ENCODE data around the gene CHRNE.

Gene CHRNE

GRCh38 chr17:4884489-4884888, 18.4 kb downstream of the CHRNE start:
- H3K9me3 ChIP-seq (ENCODE audit: severe bottlenecking), result no peaks in the 10 kb centered on the region
- no peak overlapping the region for H3K27ac ChIP-seq (ENCODE audit: poor library complexity, severe bottlenecking)
- ATAC-seq (ENCODE audit: low read depth) (no peak), DNase-seq (ENCODE audit: low spot score) (peak; percentile 35)
- no peak overlapping the region for H3K4me3 ChIP-seq (ENCODE audit: severe bottlenecking)
- no peak for TF ChIP-seq CTCF (IDR thresholded peaks at IDR 0.05; ENCODE audit: poor library complexity, severe bottlenecking)
- peaks cover 93% of the 10 kb centered on the region for H3K36me3 ChIP-seq (ENCODE audit: low read depth)
- no peaks in the 10 kb centered on the region for H3K27me3 ChIP-seq (ENCODE audit: insufficient read depth, poor library complexity, severe bottlenecking)
- H3K4me1 ChIP-seq (ENCODE audit: insufficient read depth, poor library complexity, severe bottlenecking), result no peaks in the 10 kb centered on the region

GRCh38 chr17:4881761-4882555, 20.9 kb downstream of the CHRNE start:
- peak; percentile 93 for TF ChIP-seq CTCF (IDR thresholded peaks at IDR 0.05; ENCODE audit: poor library complexity, severe bottlenecking)
- Histone ChIP-seq H3K9me3 (ENCODE audit: severe bottlenecking) (no peaks in the 10 kb centered on the region), H3K27me3 (ENCODE audit: insufficient read depth, poor library complexity, severe bottlenecking) (no peaks in the 10 kb centered on the region), H3K27ac (ENCODE audit: poor library complexity, severe bottlenecking) (peak overlapping the region; percentile 11), H3K4me3 (ENCODE audit: severe bottlenecking) (no peak overlapping the region), H3K36me3 (ENCODE audit: low read depth) (peaks cover 86% of the 10 kb centered on the region), H3K4me1 (ENCODE audit: insufficient read depth, poor library complexity, severe bottlenecking) (no peaks in the 10 kb centered on the region)
- DNase-seq (ENCODE audit: low spot score) (peak; percentile 65), ATAC-seq (ENCODE audit: low read depth) (peak; percentile 85)

- no peaks in the 10 kb centered on the region for H3K9me3 ChIP-seq (ENCODE audit: severe bottlenecking)
- H3K4me3 ChIP-seq (ENCODE audit: severe bottlenecking), result no peak overlapping the region
- H3K36me3 ChIP-seq (ENCODE audit: low read depth), result peaks cover 81% of the 10 kb centered on the region
- no peak overlapping the region for H3K27ac ChIP-seq (ENCODE audit: poor library complexity, severe bottlenecking)
- H3K4me1 ChIP-seq (ENCODE audit: insufficient read depth, poor library complexity, severe bottlenecking), result no peaks in the 10 kb centered on the region
- no peak for TF ChIP-seq CTCF (IDR thresholded peaks at IDR 0.05; ENCODE audit: poor library complexity, severe bottlenecking)
- peak; percentile 38 for DNase-seq (ENCODE audit: low spot score)
- no peak for ATAC-seq (ENCODE audit: low read depth)
- H3K27me3 ChIP-seq (ENCODE audit: insufficient read depth, poor library complexity, severe bottlenecking), result no peaks in the 10 kb centered on the region
Observed at GRCh38 chr17:4880857-4881256, 22.0 kb downstream of the CHRNE start.

- no peak for TF ChIP-seq CTCF (IDR thresholded peaks at IDR 0.05; ENCODE audit: poor library complexity, severe bottlenecking)
- Histone ChIP-seq H3K9me3 (ENCODE audit: severe bottlenecking) (no peaks in the 10 kb centered on the region), H3K27me3 (ENCODE audit: insufficient read depth, poor library complexity, severe bottlenecking) (no peaks in the 10 kb centered on the region), H3K36me3 (ENCODE audit: low read depth) (peaks cover 77% of the 10 kb centered on the region), H3K4me3 (ENCODE audit: severe bottlenecking) (no peak overlapping the region), H3K4me1 (ENCODE audit: insufficient read depth, poor library complexity, severe bottlenecking) (no peaks in the 10 kb centered on the region), H3K27ac (ENCODE audit: poor library complexity, severe bottlenecking) (no peak overlapping the region)
- DNase-seq (ENCODE audit: low spot score) (no peak), ATAC-seq (ENCODE audit: low read depth) (no peak)
Observed at GRCh38 chr17:4879601-4880000, 23.3 kb downstream of the CHRNE start.

GRCh38 chr17:4877089-4877488, 25.8 kb downstream of the CHRNE start:
- ATAC-seq (ENCODE audit: low read depth), result no peak
- DNase-seq (ENCODE audit: low spot score), result no peak
- no peaks in the 10 kb centered on the region for H3K4me1 ChIP-seq (ENCODE audit: insufficient read depth, poor library complexity, severe bottlenecking)
- no peaks in the 10 kb centered on the region for H3K9me3 ChIP-seq (ENCODE audit: severe bottlenecking)
- H3K27ac ChIP-seq (ENCODE audit: poor library complexity, severe bottlenecking), result no peak overlapping the region
- H3K36me3 ChIP-seq (ENCODE audit: low read depth), result peaks cover 62% of the 10 kb centered on the region
- TF ChIP-seq CTCF (IDR thresholded peaks at IDR 0.05; ENCODE audit: poor library complexity, severe bottlenecking), result no peak
- H3K4me3 ChIP-seq (ENCODE audit: severe bottlenecking), result no peak overlapping the region
- H3K27me3 ChIP-seq (ENCODE audit: insufficient read depth, poor library complexity, severe bottlenecking), result no peaks in the 10 kb centered on the region

Data from RWPE2 (cell line).